Upper lobe of right lung (tissue), 1 donor: Measurements from ENCODE around the gene CHKA. TPM values are rescaled to one million over a fixed set of nuclear protein-coding genes. Genes with fewer than 3 reads are reported as not detected.
A peak's percentile ranks its signal among the peaks of the same experiment; 100 is the strongest.

ENCODE experiments used
- ATAC-seq: fragments of 200-7000 bp; cut with Tn5 transposase; one replicate; pipeline ENCODE4 v1.9.1; 2020; ENCODE audit warnings: mild to moderate bottlenecking, moderate library complexity
- DNase-seq: peaks from one replicate; pipeline ENCODE4 v3.0.0-alpha.2; 2020
- H3K27ac ChIP-seq: fragments of 200-600 bp; one replicate; pipeline ENCODE4 v1.8.0; 2022
- H3K27me3 ChIP-seq: fragments of 200-600 bp; one replicate; pipeline ENCODE4 v1.8.0; 2022; ENCODE audit warnings: mild to moderate bottlenecking
- H3K36me3 ChIP-seq: fragments of 200-600 bp; one replicate; pipeline ENCODE4 v1.8.0; 2022
- H3K4me1 ChIP-seq: fragments of 200-600 bp; one replicate; pipeline ENCODE4 v1.8.0; 2022
- H3K4me3 ChIP-seq: fragments of 200-600 bp; one replicate; pipeline ENCODE4 v1.8.0; 2022; ENCODE audit warnings: mild to moderate bottlenecking
- H3K9me3 ChIP-seq: fragments of 200-600 bp; one replicate; pipeline ENCODE4 v1.8.0; 2022
- intact Hi-C: fragments of 100-400 bp; cut with DNase I; formaldehyde crosslinking; loops from one replicate; pipeline ENCODE4 v1.11.0; 2022
- total RNA-seq: library from RNA; stranded (reverse); fragmentation: NEBNext Ultra II Directional; extraction: Animal tissue kit (Norgen Biotek cat#: 25700); gene quantifications from one replicate; pipeline ENCODE4 v1.2.1, GENCODE V29; 2021
- TF ChIP-seq, protein P1 (sequence below): fragments of 200-600 bp; IDR thresholded peaks from one replicate; pipeline ENCODE4 v1.8.0; 2022; ENCODE audit warnings: antibody characterized with exemption
- donor health status: DM: no; HTN: yes; CAD: no; lungs with severe emphysema.

Gene CHKA
- total RNA-seq, 1 donor from 2014 or later: 53.3 TPM

DNA sequence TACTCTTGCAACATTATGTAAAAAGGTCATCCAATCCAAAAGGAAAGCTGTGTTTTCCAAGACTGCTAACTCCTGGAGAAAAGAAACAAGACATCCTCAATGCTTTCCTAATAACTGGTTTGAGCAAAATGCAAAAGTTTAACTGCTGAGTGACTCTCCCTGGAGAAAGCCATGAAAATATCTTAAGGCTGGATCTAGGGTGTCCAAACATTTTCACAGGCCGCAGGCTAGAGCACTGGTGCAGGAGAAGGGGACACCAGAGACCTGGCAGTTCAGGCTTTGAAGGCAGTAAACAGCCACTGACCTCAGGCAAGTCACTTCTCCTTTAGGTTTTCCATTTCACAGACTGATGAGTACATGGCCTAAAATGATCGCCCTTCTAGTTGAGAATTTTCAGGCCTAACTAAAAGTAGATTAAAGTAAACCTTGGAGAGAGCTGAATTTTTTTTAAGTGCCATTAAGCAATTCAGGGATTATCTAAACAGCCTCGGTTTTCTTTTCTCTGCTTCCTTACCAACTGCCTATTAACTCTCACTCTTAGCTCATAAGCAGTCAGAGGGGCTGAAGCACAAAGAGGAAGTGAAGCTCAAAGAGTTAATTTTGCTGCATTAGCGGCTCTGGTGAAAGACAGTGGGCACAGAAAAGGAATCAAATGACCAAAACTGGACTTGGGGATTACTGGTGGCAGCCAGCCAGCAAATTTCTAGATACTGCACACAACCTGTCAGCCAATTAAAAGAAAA is 2.3 kb downstream of the CHKA start:
- Histone ChIP-seq H3K9me3 (no peaks in the 10 kb centered on the region), H3K4me1 (peaks cover 57% of the 10 kb centered on the region), H3K4me3 (peak overlapping the region; percentile 61), H3K27ac (peak overlapping the region; percentile 44), H3K36me3 (no peaks in the 10 kb centered on the region), H3K27me3 (no peaks in the 10 kb centered on the region)
- ATAC-seq (no peak), DNase-seq (no peak)
- intact Hi-C loops: no loop called here
- TF ChIP-seq, protein P1, sequence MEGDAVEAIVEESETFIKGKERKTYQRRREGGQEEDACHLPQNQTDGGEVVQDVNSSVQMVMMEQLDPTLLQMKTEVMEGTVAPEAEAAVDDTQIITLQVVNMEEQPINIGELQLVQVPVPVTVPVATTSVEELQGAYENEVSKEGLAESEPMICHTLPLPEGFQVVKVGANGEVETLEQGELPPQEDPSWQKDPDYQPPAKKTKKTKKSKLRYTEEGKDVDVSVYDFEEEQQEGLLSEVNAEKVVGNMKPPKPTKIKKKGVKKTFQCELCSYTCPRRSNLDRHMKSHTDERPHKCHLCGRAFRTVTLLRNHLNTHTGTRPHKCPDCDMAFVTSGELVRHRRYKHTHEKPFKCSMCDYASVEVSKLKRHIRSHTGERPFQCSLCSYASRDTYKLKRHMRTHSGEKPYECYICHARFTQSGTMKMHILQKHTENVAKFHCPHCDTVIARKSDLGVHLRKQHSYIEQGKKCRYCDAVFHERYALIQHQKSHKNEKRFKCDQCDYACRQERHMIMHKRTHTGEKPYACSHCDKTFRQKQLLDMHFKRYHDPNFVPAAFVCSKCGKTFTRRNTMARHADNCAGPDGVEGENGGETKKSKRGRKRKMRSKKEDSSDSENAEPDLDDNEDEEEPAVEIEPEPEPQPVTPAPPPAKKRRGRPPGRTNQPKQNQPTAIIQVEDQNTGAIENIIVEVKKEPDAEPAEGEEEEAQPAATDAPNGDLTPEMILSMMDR: no peak

DNA sequence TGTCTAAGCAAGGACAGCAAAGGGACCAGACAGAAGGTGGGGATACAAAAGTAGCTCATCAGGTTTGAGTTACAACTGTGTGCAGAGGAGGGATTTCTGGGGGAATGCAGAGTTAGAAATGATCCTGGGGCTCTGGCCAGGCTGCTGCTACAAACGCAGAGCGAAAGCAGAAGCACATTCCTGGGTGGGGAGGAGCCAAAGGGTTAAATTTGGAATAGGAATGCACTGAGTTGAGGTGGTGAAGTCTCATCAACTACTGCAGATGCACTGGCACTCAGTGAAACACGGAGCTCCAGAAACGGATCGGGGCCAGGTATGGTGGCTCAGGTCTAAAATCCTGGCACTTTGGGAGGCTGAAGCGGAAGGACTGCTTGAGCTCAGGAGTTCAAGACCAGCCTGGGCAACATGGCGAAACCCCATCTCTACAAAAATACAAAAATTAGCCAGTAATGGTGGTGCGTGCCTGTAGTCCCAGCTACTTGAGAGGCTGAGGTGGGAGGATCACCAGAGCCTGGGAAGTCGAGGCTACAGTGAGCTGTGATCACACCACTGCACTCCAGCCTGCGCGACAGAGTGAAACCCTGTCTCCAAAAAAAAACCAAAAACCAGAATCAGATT is 3.2 kb downstream of the CHKA start:
- peak overlapping the region; percentile 44 for H3K27ac ChIP-seq
- no peak for DNase-seq
- TF ChIP-seq, protein P1: no peak
- no peaks in the 10 kb centered on the region for H3K9me3 ChIP-seq
- H3K36me3 ChIP-seq: no peaks in the 10 kb centered on the region
- H3K4me3 ChIP-seq: peak overlapping the region; percentile 61
- peaks cover 59% of the 10 kb centered on the region for H3K4me1 ChIP-seq
- intact Hi-C loops: no loop called here
- ATAC-seq: no peak
- no peaks in the 10 kb centered on the region for H3K27me3 ChIP-seq

- Histone ChIP-seq H3K9me3 (no peaks in the 10 kb centered on the region), H3K4me3 (no peak overlapping the region), H3K27me3 (no peaks in the 10 kb centered on the region), H3K4me1 (peaks cover 54% of the 10 kb centered on the region), H3K36me3 (no peaks in the 10 kb centered on the region), H3K27ac (no peak overlapping the region)
- intact Hi-C loops: no loop called here
- TF ChIP-seq, protein P1: no peak
- no peak for ATAC-seq
- no peak for DNase-seq
These were observed 4.2 kb downstream of the CHKA start for GRCh38 chr11:68116974-68117373.

DNA sequence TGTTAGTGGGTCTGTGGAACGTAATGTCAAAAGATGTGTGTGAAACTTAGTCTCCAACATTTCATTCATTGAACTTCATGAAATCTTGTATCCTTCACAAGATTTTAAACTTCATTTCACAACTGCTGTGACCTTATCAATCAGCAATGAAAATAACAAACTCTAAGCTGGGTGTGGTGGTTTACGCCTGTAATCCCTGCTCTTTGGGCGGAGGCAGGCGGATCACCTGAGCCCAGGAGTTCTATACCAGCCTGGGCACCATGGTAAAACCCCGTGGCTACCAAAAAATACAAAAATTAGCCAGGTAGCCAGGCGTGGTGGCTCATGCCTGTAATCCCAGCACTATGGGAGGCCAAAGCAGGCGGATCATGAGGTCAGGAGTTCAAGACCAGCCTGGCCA is 5.1 kb downstream of the CHKA start:
- Histone ChIP-seq H3K4me3 (no peak overlapping the region), H3K27ac (no peak overlapping the region), H3K27me3 (no peaks in the 10 kb centered on the region), H3K9me3 (no peaks in the 10 kb centered on the region), H3K4me1 (peaks cover 52% of the 10 kb centered on the region), H3K36me3 (no peaks in the 10 kb centered on the region)
- ATAC-seq (no peak), DNase-seq (no peak)
- intact Hi-C loops: no loop called here
- TF ChIP-seq, protein P1: no peak

GRCh38 chr11:68115285-68115684 is 5.9 kb downstream of the CHKA start:
- no peaks in the 10 kb centered on the region for H3K36me3 ChIP-seq
- DNase-seq (no peak), ATAC-seq (peak; percentile 82)
- H3K4me3 ChIP-seq: no peak overlapping the region
- peaks cover 52% of the 10 kb centered on the region for H3K4me1 ChIP-seq
- H3K9me3 ChIP-seq: no peaks in the 10 kb centered on the region
- H3K27ac ChIP-seq: no peak overlapping the region
- intact Hi-C loops: no loop called here
- TF ChIP-seq, protein P1: no peak
- H3K27me3 ChIP-seq: no peaks in the 10 kb centered on the region
